ENCODE measurements around the gene CRYBG1.
A peak's percentile ranks its signal among the peaks of the same experiment; 100 is the strongest.

Gene CRYBG1

DNA sequence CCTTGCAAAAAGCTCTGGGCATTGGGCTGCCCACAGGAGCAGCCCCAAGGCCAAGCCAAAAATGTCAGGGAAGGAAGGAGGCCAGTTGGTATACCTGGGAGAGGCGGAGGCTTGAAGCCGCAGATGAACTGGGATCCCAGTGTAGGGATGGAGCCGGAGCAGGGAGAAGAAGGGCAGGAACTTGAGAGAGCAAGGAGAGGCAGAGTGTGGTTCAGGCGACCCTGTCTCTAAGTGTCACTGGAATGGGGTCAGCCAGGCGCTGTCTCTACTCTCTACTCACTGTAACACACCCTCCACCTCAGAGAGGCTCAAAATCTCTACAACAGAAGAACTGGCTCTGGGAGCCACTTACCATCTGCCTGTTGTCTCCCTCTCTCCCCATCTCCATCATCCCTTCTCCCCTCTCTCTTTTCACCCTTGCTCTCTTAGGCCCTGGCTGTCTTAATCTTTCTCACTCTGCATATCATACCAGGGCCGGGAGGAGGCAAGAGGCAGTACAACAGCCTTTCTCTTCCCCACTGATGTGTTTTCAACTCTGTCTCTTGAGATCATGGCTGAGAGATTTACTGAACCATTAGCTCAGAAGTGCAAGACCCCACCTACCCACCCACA, 93.3 kb downstream of the CRYBG1 start:
- Mint-ChIP-seq H3K4me1 (no peaks in the 10 kb centered on the region), H3K27me3 (ENCODE audit: low read depth) (peaks cover 4% of the 10 kb centered on the region), H3K27ac (peak overlapping the region in 1 of 3 experiments; percentile 7), H3K9me3 (no peaks in the 10 kb centered on the region), H3K36me3 (ENCODE audit: low read depth) (no peaks in the 10 kb centered on the region), H3K4me3 (no peak overlapping the region)
- TF ChIP-seq, protein P1, sequence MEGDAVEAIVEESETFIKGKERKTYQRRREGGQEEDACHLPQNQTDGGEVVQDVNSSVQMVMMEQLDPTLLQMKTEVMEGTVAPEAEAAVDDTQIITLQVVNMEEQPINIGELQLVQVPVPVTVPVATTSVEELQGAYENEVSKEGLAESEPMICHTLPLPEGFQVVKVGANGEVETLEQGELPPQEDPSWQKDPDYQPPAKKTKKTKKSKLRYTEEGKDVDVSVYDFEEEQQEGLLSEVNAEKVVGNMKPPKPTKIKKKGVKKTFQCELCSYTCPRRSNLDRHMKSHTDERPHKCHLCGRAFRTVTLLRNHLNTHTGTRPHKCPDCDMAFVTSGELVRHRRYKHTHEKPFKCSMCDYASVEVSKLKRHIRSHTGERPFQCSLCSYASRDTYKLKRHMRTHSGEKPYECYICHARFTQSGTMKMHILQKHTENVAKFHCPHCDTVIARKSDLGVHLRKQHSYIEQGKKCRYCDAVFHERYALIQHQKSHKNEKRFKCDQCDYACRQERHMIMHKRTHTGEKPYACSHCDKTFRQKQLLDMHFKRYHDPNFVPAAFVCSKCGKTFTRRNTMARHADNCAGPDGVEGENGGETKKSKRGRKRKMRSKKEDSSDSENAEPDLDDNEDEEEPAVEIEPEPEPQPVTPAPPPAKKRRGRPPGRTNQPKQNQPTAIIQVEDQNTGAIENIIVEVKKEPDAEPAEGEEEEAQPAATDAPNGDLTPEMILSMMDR (IDR thresholded peaks at IDR 0.05; ENCODE audit: unreplicated experiment in 3 of 3): no peak

DNA sequence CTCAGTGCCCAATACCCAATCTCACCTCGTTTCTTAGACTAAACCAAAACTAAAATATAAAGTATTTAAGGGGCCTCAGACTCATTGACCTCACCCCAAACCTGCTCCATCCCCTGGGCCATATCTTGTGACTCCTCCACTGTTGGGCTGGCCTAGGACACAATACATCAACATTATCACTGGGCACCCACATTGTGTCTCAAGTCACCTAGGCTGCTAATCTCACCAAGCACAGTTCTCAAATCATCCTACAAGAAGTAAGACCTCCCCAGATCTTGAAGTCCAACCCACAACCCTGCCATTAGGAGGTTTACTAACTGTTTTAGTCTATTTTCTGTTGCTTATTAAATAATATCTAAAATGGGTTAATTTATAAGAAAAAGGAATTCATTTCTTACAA, 96.2 kb downstream of the CRYBG1 start:
- peaks cover 7% of the 10 kb centered on the region for H3K27me3 Mint-ChIP-seq (ENCODE audit: low read depth)
- TF ChIP-seq, protein P1 (IDR thresholded peaks at IDR 0.05; ENCODE audit: unreplicated experiment in 3 of 3): no peak

DNA sequence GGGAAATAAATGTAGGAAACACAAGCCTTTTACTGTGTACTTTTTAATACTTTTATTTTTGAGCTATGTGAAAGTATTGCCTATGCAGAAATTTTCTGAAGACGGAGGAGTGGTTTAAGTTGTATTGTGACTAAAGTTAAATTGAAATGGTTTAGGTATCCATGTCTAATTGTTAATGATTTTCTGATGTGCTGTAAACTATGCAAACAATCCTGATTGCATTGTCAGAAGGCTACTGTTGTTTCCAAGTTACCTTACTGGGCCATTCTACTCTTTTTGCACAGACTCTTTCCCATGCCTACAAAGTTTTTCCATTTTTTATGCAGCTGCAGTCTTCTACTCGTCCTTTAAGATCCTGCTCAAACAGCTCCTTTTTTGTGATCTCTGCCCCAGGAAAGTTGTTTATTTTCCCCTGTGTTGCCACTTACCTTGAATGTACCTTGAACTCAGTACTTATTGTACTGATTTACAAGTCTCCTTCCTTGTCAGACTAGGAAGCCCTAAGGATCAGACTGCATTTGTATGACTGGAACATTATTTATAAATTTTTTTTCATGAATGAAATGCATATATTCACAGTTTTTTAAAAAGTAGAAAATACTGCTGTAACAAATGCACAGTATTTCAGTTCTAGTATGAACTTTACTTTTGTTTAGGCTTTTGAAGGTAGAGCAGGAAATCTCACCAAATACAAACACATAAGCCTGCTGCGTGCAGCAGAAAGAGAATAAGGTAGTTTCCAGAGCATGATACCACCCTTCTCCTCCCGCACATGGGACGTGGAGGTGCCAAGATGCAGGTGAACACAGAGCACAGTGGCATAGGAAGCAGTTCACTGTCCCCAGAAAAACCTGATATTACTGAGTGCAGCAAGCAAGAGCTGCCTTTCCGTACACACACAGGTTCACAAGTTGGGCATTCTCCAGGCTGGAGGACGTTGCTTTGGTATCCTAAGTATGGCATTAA, 97.8 kb downstream of the CRYBG1 start:
- Mint-ChIP-seq H3K27ac (peak overlapping the region in 1 of 3 experiments; percentile 9), H3K4me1 (no peaks in the 10 kb centered on the region), H3K27me3 (ENCODE audit: low read depth) (peaks cover 7% of the 10 kb centered on the region), H3K4me3 (no peak overlapping the region), H3K36me3 (ENCODE audit: low read depth) (no peaks in the 10 kb centered on the region), H3K9me3 (no peaks in the 10 kb centered on the region)
- TF ChIP-seq, protein P1 (IDR thresholded peaks at IDR 0.05; ENCODE audit: unreplicated experiment in 3 of 3): no peak

More for the DNA sequence above, 96.2 kb downstream of the CRYBG1 start:
- no peaks in the 10 kb centered on the region for H3K4me1 Mint-ChIP-seq
- H3K36me3 Mint-ChIP-seq (ENCODE audit: low read depth): no peaks in the 10 kb centered on the region
- no peak overlapping the region for H3K4me3 Mint-ChIP-seq
- no peaks in the 10 kb centered on the region for H3K9me3 Mint-ChIP-seq
- no peak overlapping the region for H3K27ac Mint-ChIP-seq

DNA sequence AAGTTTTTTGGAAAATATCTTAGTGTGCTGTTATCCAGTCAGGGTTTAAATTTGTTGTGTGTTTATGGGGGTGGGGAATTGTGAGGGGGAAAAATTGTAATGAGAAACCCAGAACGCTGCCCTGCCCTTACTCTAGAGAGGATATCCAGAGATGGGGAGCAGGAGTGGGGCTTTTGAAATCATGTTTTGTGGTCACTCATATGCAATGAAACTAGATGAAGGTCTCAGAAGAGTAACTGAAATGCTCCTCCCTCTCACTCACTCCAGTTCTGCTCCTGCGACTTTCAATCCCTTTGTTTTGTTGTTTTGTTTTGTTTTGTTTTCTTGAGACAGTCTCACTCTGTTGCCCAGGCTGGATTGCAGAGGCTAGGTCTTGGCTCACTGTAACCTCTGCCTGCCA, 100.0 kb downstream of the CRYBG1 start:
- Mint-ChIP-seq H3K4me1 (no peaks in the 10 kb centered on the region), H3K4me3 (no peak overlapping the region), H3K36me3 (ENCODE audit: low read depth) (no peaks in the 10 kb centered on the region), H3K9me3 (no peaks in the 10 kb centered on the region), H3K27ac (no peak overlapping the region), H3K27me3 (ENCODE audit: low read depth) (peaks cover 7% of the 10 kb centered on the region)
- TF ChIP-seq, protein P1 (IDR thresholded peaks at IDR 0.05; ENCODE audit: unreplicated experiment in 3 of 3): no peak

DNA sequence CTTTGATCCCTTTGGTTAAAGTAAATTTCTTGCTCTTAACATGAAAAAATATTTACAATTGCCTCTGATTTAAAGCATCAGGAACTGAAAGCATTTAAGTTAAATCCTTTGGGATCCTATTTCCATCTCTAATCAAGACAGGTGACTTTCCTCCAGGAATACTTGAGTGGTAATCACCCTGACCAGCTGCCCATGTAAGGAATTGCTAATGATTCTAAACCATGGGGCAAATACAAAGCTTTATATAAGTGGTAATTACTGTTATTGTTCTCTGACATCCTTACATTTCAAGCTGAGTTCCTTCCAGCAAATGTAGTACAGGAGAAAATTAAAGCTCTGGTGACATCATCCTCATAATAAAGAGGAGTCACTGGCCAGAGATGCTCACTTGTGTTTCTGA, 100.6 kb downstream of the CRYBG1 start:
- H3K27me3 Mint-ChIP-seq (ENCODE audit: low read depth): peaks cover 7% of the 10 kb centered on the region
- H3K36me3 Mint-ChIP-seq (ENCODE audit: low read depth): no peaks in the 10 kb centered on the region
- H3K27ac Mint-ChIP-seq: no peak overlapping the region
- TF ChIP-seq, protein P1 (IDR thresholded peaks at IDR 0.05; ENCODE audit: unreplicated experiment in 3 of 3): no peak
- no peak overlapping the region for H3K4me3 Mint-ChIP-seq
- H3K4me1 Mint-ChIP-seq: no peaks in the 10 kb centered on the region
- no peaks in the 10 kb centered on the region for H3K9me3 Mint-ChIP-seq

All from nephron (organoid).